ENCODE results near the gene TLN1.

TLN1 gene

DNA sequence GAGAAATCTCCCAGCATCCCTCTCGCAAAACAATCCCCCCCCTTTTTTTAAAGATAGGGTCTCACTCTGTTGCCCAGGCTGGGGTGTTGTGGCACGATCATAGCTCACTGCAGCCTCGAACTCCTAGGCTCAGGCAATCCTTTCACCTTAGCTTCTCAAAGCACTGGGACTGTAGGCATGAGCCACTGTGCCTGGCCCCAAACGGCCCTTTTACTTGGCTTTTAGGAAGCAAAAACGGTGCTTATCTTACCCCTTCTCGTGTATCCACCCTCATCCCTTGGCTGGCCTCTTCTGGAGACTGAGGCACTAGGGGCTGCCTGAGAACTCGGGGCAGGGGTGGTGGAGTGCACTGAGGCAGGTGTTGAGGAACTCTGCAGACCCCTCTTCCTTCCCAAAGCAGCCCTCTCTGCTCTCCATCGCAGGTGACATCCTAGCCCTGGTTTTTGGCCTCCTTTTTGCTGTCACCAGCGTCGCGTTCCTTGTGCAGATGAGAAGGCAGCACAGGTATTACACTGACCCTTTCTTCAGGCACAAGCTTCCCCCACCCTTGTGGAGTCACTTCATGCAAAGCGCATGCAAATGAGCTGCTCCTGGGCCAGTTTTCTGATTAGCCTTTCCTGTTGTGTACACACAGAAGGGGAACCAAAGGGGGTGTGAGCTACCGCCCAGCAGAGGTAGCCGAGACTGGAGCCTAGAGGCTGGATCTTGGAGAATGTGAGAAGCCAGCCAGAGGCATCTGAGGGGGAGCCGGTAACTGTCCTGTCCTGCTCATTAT, 51.5 kb downstream of the TLN1 start:
- no peak overlapping the region for H3K4me3 ChIP-seq (ENCODE audit: low read depth, low read length)
- peak; percentile 77 for DNase-seq (ENCODE audit: low read depth)
- no peak for TF ChIP-seq CTCF (IDR thresholded peaks at IDR 0.05; ENCODE audit: insufficient read depth, low read depth, low read length, missing control alignments)

GRCh38 chr9:35679766-35680330, 52.1 kb downstream of the TLN1 start:
- TF ChIP-seq CTCF (IDR thresholded peaks at IDR 0.05; ENCODE audit: insufficient read depth, low read depth, low read length, missing control alignments), result no peak
- DNase-seq (ENCODE audit: low read depth), result no peak
- no peak overlapping the region for H3K4me3 ChIP-seq (ENCODE audit: low read depth, low read length)

DNA sequence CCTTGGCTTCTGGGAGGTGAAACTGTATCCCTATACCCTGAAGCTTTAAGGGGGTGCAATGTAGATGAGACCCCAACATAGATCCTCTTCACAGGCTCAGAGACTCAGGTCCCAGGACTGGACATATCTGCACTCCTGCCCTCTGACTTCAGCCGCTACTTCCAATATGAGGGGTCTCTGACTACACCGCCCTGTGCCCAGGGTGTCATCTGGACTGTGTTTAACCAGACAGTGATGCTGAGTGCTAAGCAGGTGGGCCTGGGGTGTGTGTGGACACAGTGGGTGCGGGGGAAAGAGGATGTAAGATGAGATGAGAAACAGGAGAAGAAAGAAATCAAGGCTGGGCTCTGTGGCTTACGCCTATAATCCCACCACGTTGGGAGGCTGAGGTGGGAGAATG, 52.9 kb downstream of the TLN1 start:
- DNase-seq (ENCODE audit: low read depth), result no peak
- no peak for TF ChIP-seq CTCF (IDR thresholded peaks at IDR 0.05; ENCODE audit: insufficient read depth, low read depth, low read length, missing control alignments)
- H3K4me3 ChIP-seq (ENCODE audit: low read depth, low read length), result no peak overlapping the region

GRCh38 chr9:35675732-35676392, 56.1 kb downstream of the TLN1 start:
- DNase-seq (ENCODE audit: low read depth), result no peak
- no peak for TF ChIP-seq CTCF (IDR thresholded peaks at IDR 0.05; ENCODE audit: insufficient read depth, low read depth, low read length, missing control alignments)
- H3K4me3 ChIP-seq (ENCODE audit: low read depth, low read length), result peak overlapping the region; percentile 33

DNA sequence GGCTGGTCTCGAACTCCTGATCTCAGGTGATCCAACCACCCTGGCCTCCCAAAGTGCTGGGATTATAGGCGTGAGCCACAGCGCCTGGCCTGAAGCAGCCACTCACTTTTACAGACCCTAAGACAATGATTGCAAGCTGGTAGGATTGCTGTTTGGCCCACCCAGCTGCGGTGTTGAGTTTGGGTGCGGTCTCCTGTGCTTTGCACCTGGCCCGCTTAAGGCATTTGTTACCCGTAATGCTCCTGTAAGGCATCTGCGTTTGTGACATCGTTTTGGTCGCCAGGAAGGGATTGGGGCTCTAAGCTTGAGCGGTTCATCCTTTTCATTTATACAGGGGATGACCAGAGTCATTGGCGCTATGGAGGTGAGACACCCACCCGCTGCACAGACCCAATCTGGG, 56.8 kb downstream of the TLN1 start:
- DNase-seq (ENCODE audit: low read depth), result no peak
- no peak for TF ChIP-seq CTCF (IDR thresholded peaks at IDR 0.05; ENCODE audit: insufficient read depth, low read depth, low read length, missing control alignments)
- no peak overlapping the region for H3K4me3 ChIP-seq (ENCODE audit: low read depth, low read length)

DNA sequence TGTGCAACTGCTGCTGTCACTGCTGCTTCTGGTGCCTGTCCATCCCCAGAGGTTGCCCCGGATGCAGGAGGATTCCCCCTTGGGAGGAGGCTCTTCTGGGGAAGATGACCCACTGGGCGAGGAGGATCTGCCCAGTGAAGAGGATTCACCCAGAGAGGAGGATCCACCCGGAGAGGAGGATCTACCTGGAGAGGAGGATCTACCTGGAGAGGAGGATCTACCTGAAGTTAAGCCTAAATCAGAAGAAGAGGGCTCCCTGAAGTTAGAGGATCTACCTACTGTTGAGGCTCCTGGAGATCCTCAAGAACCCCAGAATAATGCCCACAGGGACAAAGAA, 58.0 kb downstream of the TLN1 start:
- no peak overlapping the region; the same call in 1 of the 2 replicates for H3K4me3 ChIP-seq (ENCODE audit: low read depth, low read length)
- no peak for DNase-seq (ENCODE audit: low read depth)
- no peak for TF ChIP-seq CTCF (IDR thresholded peaks at IDR 0.05; ENCODE audit: insufficient read depth, low read depth, low read length, missing control alignments)

Data from GM12865 (cell line).